CMK (cell line): ENCODE measurements around the gene SEMA4D.
"Not testable (repeated sequence)": the region's sequence is repeated elsewhere in the genome, so short reads cannot be mapped to it uniquely, and the experiment has no call there.

ENCODE experiments used
- DNase-seq: peaks from one replicate; pipeline ENCODE4 v3.0.0-alpha.2; 2010; ENCODE audit warnings: low read depth

SEMA4D gene

DNA sequence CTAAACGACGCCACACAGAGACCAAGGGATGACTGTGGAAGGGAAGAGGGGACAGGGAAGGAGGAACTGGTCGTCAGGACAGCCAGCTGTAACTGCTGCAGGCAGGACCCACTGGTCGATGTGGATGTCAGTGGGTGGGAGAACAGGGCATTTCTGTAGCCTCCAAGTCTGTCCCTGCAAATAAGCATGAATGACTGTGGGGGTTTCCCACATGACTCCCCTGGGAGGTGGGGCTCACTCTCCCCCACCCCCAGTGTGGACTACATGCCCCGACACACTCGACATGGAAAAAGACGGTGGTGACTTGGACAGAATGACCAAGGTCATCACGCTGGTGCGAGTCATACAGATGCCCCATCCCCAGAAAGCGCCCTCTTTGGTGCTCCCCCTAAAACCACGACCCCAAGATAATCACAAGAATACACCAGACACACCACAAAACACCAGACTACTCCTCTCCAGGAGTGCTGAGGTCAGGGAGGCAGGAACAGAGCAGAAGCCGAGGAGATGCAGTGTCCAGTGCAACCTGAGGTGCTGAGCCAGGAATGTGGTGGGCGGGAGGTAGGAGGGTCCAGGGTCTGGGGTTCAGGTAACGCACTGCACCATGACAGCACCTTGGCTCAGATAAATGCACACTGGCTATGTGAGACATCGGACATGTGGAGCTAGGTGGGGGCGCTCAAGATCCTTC, 114.7 kb downstream of the SEMA4D start:
- DNase-seq: no peak

GRCh38 chr9:89382026-89382986, 115.6 kb downstream of the SEMA4D start:
- no peak for DNase-seq

DNA sequence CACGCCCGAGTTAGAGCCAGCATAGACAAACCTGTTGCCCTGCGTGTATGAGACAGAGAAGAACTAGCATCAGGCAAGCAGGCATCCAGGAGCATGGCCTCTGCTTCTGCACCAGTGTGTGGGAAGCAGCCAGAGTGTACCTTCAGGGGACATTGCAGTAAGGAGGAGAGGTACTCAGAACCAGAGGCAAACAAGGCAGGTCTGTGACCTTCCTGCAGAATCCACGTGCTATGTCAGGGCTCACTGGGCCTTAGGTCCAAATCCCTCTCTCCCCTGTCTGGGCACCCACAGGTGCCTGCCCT, 116.7 kb downstream of the SEMA4D start:
- DNase-seq: no peak

GRCh38 chr9:89380437-89381307, 117.2 kb downstream of the SEMA4D start:
- no peak for DNase-seq

GRCh38 chr9:89379508-89380115, 118.3 kb downstream of the SEMA4D start:
- DNase-seq: no peak

- no peak for DNase-seq
Observed at GRCh38 chr9:89379031-89379430, 118.9 kb downstream of the SEMA4D start.

DNA sequence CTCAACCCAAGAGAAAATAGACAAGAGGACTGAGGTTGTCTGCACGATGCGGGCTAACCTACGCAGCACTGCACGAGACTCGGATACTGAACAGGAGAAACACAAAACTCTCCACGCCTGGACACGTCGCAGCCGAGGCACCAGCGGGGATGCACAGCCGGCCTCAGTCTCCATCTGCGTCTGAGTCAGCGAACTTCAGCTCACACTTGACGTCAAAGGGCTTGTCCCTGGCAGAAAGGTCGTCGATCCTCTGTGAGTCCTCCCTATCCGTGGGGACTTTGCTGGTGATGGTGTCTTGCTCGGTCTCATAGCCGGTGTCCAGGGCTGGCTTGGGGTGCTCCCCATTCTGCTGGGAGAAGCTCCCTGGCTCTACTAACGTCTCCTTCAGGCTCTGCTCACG, 119.4 kb downstream of the SEMA4D start:
- no peak for DNase-seq

DNA sequence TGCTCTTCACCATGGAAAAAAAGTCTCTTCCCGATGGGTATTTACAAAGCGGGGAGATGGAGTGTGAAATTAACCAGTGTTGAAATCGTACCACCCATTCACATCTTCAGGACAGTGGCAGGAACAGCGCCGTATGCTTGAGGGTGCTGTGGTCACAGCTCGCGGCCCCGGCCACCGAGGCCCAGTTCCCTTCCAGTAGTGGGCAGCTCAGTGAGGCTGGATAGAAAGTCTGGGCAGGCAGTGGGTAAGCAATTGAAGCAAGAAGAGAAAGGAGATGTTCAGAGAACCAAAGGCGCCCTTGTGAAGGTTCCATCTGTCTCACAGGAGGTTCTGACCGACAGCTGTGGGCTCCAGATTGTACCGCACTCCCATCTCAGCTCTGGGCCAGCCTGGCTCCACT, 120.5 kb downstream of the SEMA4D start:
- DNase-seq: no peak

- no peak for DNase-seq
Observed at GRCh38 chr9:89376741-89377351, 121.1 kb downstream of the SEMA4D start.

DNA sequence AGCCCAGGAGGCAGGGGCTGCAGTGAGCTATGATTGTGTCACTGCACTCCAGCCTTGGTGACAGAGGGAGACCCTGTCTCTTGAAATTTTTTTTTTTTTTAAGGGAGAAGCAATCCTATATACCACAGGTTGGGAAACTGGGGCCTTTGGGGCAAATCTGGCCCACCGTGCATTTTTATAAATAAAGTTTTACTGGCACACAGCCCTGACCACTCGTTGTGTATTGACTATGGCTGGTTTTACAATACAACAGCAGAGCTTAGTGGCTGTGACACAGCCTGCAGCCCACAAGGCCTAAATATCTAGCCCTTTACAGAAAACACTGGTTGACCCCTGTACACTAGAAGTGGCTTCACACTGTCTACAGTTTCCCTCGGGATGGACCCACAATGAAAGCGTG, 121.6 kb downstream of the SEMA4D start:
- DNase-seq: no peak

DNA sequence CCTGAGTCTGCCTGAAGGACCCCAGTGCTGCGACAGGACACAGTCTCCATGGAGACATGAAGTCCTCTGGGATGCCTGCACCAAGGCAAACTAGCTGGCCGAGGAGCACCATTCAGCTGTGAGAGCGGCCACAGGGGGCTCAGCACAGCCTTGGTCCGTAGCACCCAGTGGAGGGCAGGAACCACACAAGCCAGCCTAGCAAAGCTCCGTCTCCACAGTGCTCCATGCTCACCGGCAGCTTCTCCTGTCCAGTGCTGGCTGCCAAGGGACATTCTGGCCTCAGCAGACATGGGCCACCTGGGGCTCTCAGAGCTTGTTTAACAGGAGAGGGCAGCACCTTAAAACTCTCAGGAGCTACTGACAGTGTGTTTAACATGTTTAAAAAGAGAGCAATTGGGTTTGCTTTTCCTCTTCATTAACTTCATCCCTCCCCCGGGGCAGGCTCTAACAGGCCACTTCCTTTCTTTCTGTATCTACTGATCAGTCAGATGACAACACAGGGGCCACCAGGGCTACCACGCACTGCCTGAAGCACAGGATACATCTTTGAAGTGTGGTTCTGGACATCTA, 122.6 kb downstream of the SEMA4D start:
- DNase-seq: peak; percentile 62

- DNase-seq: no peak
Observed at GRCh38 chr9:89374176-89374575, 123.7 kb downstream of the SEMA4D start.

DNA sequence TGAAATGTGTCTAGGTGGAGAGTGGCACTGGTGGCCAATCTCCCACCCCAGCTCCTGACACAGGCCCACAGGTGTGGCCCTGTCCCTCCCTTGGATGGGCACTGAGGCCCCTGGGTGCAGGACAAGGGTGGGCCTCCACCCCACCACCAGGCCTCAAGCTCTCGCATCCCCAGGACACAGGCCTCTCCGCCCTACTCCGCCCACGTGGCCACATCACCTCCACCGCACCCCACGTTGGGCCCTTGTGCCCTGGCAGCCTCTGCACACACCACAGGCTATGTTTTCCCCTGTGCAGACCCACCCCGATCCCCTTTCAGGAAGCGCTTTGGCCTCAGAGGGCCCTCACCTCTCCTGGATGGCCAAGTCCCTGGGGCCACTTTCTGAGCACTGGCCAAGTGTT, 124.9 kb downstream of the SEMA4D start:
- DNase-seq: no peak

DNA sequence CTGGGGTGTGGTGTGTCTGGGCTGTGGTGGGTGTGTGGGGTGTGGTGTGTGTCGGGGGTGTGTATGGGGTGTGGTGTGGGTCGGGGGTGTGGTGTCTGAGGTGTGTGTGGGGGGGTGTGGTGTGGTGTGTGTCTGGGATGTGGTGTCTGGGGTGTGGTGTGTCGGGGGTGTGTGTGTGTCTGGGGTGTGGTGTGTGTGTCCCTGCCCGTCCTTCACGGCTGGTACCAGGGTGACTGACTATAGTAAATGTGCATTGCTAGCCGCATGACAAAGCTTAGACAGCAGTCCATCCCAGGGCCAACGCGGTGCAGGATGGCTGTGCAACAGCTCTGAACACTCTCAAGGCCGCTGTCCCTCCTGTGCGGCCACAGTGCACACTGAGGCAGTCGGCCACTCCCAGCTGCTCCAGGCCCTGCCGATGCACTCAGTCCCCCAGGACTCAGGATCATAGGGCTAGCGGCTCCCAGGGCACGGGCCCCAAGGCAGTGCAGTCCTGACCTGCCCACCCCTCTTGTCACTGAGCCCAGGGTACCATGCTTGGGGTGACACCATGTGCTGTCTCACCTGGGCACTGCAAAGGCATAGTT, 125.6 kb downstream of the SEMA4D start:
- DNase-seq: peak; percentile 33

GRCh38 chr9:89371791-89372190, 126.1 kb downstream of the SEMA4D start:
- not testable (repeated sequence) for DNase-seq

DNA sequence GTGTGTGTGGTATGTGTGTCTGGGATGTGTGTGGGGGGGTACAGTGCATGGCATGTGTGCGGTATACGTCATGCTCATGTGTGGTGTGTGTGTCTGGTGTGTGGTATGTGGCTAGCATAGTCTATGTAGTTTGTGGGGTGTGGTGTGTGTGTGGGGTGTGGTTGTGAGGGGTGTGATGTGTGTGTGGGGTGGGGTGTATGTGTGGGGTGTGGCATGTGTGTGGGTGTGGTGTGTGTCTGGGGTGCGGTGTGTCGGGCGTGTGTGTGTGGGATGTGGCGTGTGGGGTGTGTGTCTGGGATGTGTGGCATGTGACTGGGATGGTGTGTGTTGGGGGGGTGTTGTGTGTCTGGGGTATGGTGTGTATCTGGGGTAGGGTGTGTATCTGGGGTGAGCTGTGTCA, 127.3 kb downstream of the SEMA4D start:
- DNase-seq: no peak

- no peak for DNase-seq
Observed at GRCh38 chr9:89368978-89369377, 128.9 kb downstream of the SEMA4D start.

- no peak for DNase-seq
Observed at GRCh38 chr9:89368550-89368949, 129.4 kb downstream of the SEMA4D start.

DNA sequence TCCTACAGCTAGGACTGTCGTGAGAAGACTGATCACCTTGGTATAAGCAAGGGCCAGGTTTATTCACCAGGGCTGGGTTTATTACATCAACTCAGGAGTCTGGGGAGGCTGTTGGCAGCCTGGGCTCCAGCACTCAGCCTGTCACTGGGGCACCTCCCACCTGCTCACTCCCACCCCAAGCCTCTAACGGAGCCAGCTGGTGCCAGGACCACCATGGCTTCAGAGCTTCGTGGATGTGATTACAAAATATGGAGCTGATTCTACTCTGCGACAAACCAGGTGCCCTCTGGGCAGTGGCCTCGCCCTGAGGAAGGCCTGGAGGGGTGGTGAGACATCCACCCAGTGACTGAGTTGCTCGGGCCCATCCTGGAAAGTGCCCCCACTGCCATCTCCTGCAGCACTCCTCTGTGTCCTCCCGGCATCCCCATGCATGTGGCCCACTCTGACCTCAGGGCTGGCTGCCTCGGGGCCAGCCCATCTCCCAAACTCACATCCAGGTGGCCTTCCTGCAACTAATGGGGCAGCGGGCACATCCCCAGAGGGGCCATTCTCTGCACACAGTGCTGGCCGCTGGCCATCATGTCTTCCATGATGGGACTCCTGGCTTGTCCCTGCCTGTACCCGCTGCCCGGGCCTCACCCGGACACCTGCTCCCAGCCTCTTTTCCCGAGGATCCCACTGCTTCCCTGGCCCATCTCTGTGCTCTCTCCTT, 130.0 kb downstream of the SEMA4D start:
- DNase-seq: no peak

DNA sequence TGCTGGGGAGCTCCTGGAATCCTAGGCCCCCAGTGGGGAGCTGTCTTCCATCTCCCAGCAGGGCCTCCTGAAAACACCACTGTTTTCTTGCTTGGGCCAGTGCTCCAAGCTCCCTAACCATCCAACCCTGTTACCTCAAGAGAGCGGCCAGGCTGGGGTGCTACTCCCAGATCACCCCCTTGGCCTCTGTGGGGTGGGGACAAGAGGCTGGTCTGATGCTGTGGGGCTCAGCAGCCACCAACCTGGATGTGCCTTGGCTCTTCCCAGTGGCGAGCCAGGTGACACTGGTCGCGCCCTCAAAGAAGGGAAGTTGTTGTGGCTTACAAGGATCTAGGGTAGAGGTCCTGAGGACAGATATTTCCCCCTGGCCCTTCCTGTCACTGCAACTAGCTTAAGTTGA, 130.6 kb downstream of the SEMA4D start:
- no peak for DNase-seq
